Liver (tissue), 9 donors: ENCODE measurements around the gene ZNF524. TPM values are rescaled to one million over a fixed set of nuclear protein-coding genes. Genes with fewer than 3 reads are reported as not detected.

ENCODE experiments used
- DNase-seq: peaks from one replicate; pipeline ENCODE4 v3.0.0-alpha.2; 2017; ENCODE audit warnings: low spot score
- H3K27ac ChIP-seq, 2 donors: one replicate each; pipeline ENCODE4 v1.7.0; 2013; ENCODE audit warnings: inconsistent platforms in 2 of 2, low read length in 2 of 2, control low read depth in 1 of 2, low read depth in 1 of 2, mild to moderate bottlenecking in 1 of 2
- H3K27me3 ChIP-seq, 4 donors: one replicate each; pipeline versions ENCODE4 v1.6.1 to v1.7.0; 2013; ENCODE audit warnings: low read length in 3 of 4, inconsistent platforms in 1 of 4, mild to moderate bottlenecking in 1 of 4, moderate library complexity in 1 of 4; ENCODE audit not compliant: control insufficient read depth in 4 of 4, insufficient read depth in 4 of 4
- H3K36me3 ChIP-seq, 4 donors: one replicate each; pipeline versions ENCODE4 v1.6.1 to v1.7.0; 2013; ENCODE audit warnings: low read length in 3 of 4, mild to moderate bottlenecking in 3 of 4, low read depth in 1 of 4, moderate library complexity in 1 of 4; ENCODE audit not compliant: control insufficient read depth in 4 of 4, insufficient read depth in 3 of 4
- H3K4me1 ChIP-seq, 4 donors: one replicate each; pipeline versions ENCODE4 v1.6.1 to v1.7.0; 2013; ENCODE audit warnings: low read length in 3 of 4, mild to moderate bottlenecking in 3 of 4, moderate library complexity in 1 of 4; ENCODE audit not compliant: control insufficient read depth in 4 of 4, insufficient read depth in 4 of 4
- H3K4me3 ChIP-seq, 3 donors: one replicate each; pipeline versions ENCODE4 v1.6.1 to v1.7.0; 2013; ENCODE audit warnings: low read length in 3 of 3, control low read depth in 1 of 3, low read depth in 1 of 3, mild to moderate bottlenecking in 1 of 3
- H3K9ac ChIP-seq, 2 donors: one replicate each; pipeline ENCODE4 v1.7.0; 2013; ENCODE audit warnings: low read length in 2 of 2, mild to moderate bottlenecking in 2 of 2, moderate library complexity in 2 of 2, control low read depth in 1 of 2, low read depth in 1 of 2
- H3K9me3 ChIP-seq, 4 donors: one replicate each; pipeline versions ENCODE4 v1.6.1 to v1.7.0; 2013; ENCODE audit warnings: low read length in 3 of 4; ENCODE audit not compliant: control insufficient read depth in 4 of 4
- ATF3 ChIP-seq: IDR thresholded peaks from 2 replicates; pipeline ENCODE4 v1.6.1; 2016; ENCODE audit warnings: antibody characterized with exemption
- CTCF ChIP-seq: fragments of 150-350 bp; IDR thresholded peaks from 2 replicates; pipeline ENCODE4 v1.5.1; 2017; ENCODE audit warnings: improper control_type of control experiment, low read depth, low read length; ENCODE audit not compliant: missing input control
- EGR1 ChIP-seq, 2 donors: IDR thresholded peaks; 2 replicates each; pipeline ENCODE4 v1.6.1; 2016 to 2018; ENCODE audit warnings: antibody characterized with exemption in 2 of 2, low read depth in 2 of 2
- FOXA1 ChIP-seq: IDR thresholded peaks from 2 replicates; pipeline ENCODE4 v1.6.1; 2016; ENCODE audit warnings: antibody characterized with exemption
- FOXA2 ChIP-seq: IDR thresholded peaks from 2 replicates; pipeline ENCODE4 v1.6.1; 2016; ENCODE audit warnings: antibody characterized with exemption
- GABPA ChIP-seq, 2 donors: IDR thresholded peaks in 1 of 2; conservative IDR thresholded peaks in 1 of 2; 2 replicates each; pipeline ENCODE4 v1.6.1; 2016; ENCODE audit warnings: antibody characterized with exemption in 2 of 2, mild to moderate bottlenecking in 1 of 2, moderate library complexity in 1 of 2
- HNF4A ChIP-seq, 2 donors: conservative IDR thresholded peaks; 2 replicates each; pipeline ENCODE4 v1.6.1; 2016; ENCODE audit warnings: antibody characterized with exemption in 2 of 2, mild to moderate bottlenecking in 2 of 2
- HNF4G ChIP-seq: IDR thresholded peaks from 2 replicates; pipeline ENCODE4 v1.6.1; 2016; ENCODE audit warnings: antibody characterized with exemption
- JUND ChIP-seq, 2 donors: IDR thresholded peaks; 2 replicates each; pipeline ENCODE4 v1.6.1; 2016; ENCODE audit warnings: antibody characterized with exemption in 2 of 2
- MAX ChIP-seq: IDR thresholded peaks from 2 replicates; pipeline ENCODE4 v1.6.1; 2016; ENCODE audit warnings: antibody characterized with exemption
- NR2F2 ChIP-seq: IDR thresholded peaks from 2 replicates; pipeline ENCODE4 v1.6.1; 2016; ENCODE audit warnings: antibody characterized with exemption
- RAD21 ChIP-seq, 2 donors: IDR thresholded peaks; 2 replicates each; pipeline ENCODE4 v1.6.1; 2016; ENCODE audit warnings: antibody characterized with exemption in 2 of 2, mild to moderate bottlenecking in 2 of 2
- RXRA ChIP-seq, 2 donors: IDR thresholded peaks; 2 replicates each; pipeline ENCODE4 v1.6.1; 2017 to 2018; ENCODE audit warnings: antibody characterized with exemption in 2 of 2, mild to moderate bottlenecking in 1 of 2
- SP1 ChIP-seq: IDR thresholded peaks from 2 replicates; pipeline ENCODE4 v1.6.1; 2018; ENCODE audit warnings: antibody characterized with exemption, mild to moderate bottlenecking
- TAF1 ChIP-seq: conservative IDR thresholded peaks from 2 replicates; pipeline ENCODE4 v1.6.1; 2016; ENCODE audit warnings: antibody characterized with exemption, mild to moderate bottlenecking
- ZBTB33 ChIP-seq: IDR thresholded peaks from 2 replicates; pipeline ENCODE4 v1.6.1; 2016; ENCODE audit warnings: antibody characterized with exemption
- WGBS: extraction: QIAGEN DNeasy Blood & Tissue Kit; methylation state at CpG from one replicate; pipeline ENCODE4 v1.1.7; 2013; 5-methylcytosine and 5-hydroxymethylcytosine counted together
- polyA plus RNA-seq, 2 donors: library from polyadenylated mRNA; stranded (reverse) in 1 of 2; unstranded in 1 of 2; fragments of 200-250 nt in 1 of 2; fragments of >200 nt in 1 of 2; fragmentation: Nextera tagmentation in 1 of 2; extraction: Ambion mirVana in 1 of 2; gene quantifications; one replicate each; pipeline versions ENCODE4 v1.2.1 to v1.2.3, GENCODE V29; 2013 to 2015
- total RNA-seq, 2 donors: library from RNA; depleted of rRNA; stranded (reverse); fragments of >200 nt; gene quantifications; one replicate each; pipeline ENCODE4 v1.2.3, GENCODE V29; 2014
- donor health status: healthy.
- donor health status: healthy.
- donor health status: healthy.
- donor health status: healthy.
- donor health status: healthy.

Gene ZNF524
- total and polyA plus RNA-seq, 4 donors = 6.7 to 12.3 (median 10.2) TPM

GRCh38 chr19:55586976-55587668, 13.0 kb upstream of the ZNF524 start (continued):
- TF ChIP-seq ZBTB33 = peak; percentile 53
- no peak for TF ChIP-seq MAX

GRCh38 chr19:55588738-55589137, 11.3 kb upstream of the ZNF524 start:
- H3K27ac ChIP-seq = no peak overlapping the region
- TF ChIP-seq MAX (no peak), CTCF (no peak), GABPA (IDR thresholded peaks at IDR 0.05 in 1 of 2, conservative IDR thresholded peaks at IDR 0.05 in 1 of 2) (no peak), TAF1 (no peak), HNF4G (no peak), JUND (IDR thresholded peaks at IDR 0.05) (no peak), FOXA1 (no peak), HNF4A (conservative IDR thresholded peaks at IDR 0.05) (no peak)
- H3K36me3 ChIP-seq = peaks cover 3 to 6% (median 3%) of the 10 kb centered on the region in 4 donors
- no peaks in the 10 kb centered on the region for H3K27me3 ChIP-seq
- no peaks in the 10 kb centered on the region for H3K9me3 ChIP-seq
- DNase-seq = no peak
- 95% methylated on average over 8 of the region's 8 CpGs for WGBS
- H3K4me3 ChIP-seq = no peak overlapping the region
- no peak overlapping the region for H3K9ac ChIP-seq
- peaks cover 2 to 23% (median 16%) of the 10 kb centered on the region in 4 donors for H3K4me1 ChIP-seq

- Histone ChIP-seq H3K4me1 (peaks cover 2 to 20% (median 13%) of the 10 kb centered on the region in 4 donors), H3K36me3 (peaks cover 3 to 15% (median 6%) of the 10 kb centered on the region in 4 donors), H3K4me3 (no peak overlapping the region), H3K27me3 (no peaks in the 10 kb centered on the region), H3K9ac (no peak overlapping the region), H3K27ac (no peak overlapping the region), H3K9me3 (no peaks in the 10 kb centered on the region)
- WGBS = 62% methylated on average over 7 of the region's 7 CpGs
- no peak for TF ChIP-seq RAD21 (IDR thresholded peaks at IDR 0.05)
- no peak for TF ChIP-seq ATF3
- TF ChIP-seq HNF4G = no peak
- no peak for TF ChIP-seq FOXA2
- no peak for TF ChIP-seq NR2F2
- TF ChIP-seq HNF4A (conservative IDR thresholded peaks at IDR 0.05) = no peak
- TF ChIP-seq MAX = no peak
- TF ChIP-seq EGR1 (IDR thresholded peaks at IDR 0.05; ENCODE audit: low read depth in 2 of 2) = no peak
- no peak for TF ChIP-seq SP1
- no peak for TF ChIP-seq GABPA (IDR thresholded peaks at IDR 0.05 in 1 of 2, conservative IDR thresholded peaks at IDR 0.05 in 1 of 2)
- TF ChIP-seq TAF1 = no peak
- TF ChIP-seq RXRA (IDR thresholded peaks at IDR 0.05) = no peak
- TF ChIP-seq CTCF = no peak
- TF ChIP-seq ZBTB33 = no peak
- no peak for DNase-seq
These were observed 10.0 kb upstream of the ZNF524 start for GRCh38 chr19:55590109-55590508.
